ENCODE data around the gene AIMP2.
"Not testable (repeated sequence)": the region's sequence is repeated elsewhere in the genome, so short reads cannot be mapped to it uniquely, and the experiment has no call there.

DNA sequence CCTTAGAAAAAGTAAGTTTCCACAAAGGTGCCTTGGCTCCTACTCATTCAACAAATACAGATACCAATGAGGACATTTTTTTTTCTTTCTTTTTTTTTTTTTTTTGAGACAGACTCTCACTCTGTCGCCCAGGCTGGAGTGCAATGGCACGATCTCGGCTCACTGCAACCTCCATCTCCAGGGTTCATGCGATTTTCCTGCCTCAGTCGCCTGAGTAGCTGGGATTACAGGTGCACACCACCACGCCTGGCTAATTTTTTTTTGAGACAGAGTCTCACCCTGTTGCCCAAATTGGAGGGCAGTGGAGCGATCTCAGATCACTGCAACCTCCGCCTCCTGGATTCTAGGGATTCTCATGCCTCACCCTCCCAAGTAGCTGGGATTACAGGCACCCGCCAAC, 42.1 kb downstream of the AIMP2 start:
- TF ChIP-seq, protein P1, sequence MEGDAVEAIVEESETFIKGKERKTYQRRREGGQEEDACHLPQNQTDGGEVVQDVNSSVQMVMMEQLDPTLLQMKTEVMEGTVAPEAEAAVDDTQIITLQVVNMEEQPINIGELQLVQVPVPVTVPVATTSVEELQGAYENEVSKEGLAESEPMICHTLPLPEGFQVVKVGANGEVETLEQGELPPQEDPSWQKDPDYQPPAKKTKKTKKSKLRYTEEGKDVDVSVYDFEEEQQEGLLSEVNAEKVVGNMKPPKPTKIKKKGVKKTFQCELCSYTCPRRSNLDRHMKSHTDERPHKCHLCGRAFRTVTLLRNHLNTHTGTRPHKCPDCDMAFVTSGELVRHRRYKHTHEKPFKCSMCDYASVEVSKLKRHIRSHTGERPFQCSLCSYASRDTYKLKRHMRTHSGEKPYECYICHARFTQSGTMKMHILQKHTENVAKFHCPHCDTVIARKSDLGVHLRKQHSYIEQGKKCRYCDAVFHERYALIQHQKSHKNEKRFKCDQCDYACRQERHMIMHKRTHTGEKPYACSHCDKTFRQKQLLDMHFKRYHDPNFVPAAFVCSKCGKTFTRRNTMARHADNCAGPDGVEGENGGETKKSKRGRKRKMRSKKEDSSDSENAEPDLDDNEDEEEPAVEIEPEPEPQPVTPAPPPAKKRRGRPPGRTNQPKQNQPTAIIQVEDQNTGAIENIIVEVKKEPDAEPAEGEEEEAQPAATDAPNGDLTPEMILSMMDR (optimal IDR thresholded peaks at IDR 0.05 in 1 of 3, IDR thresholded peaks at IDR 0.05 in 1 of 3, conservative IDR thresholded peaks at IDR 0.05 in 1 of 3; ENCODE audit: extremely low read depth in 1 of 3, insufficient read depth in 2 of 3, low read length in 3 of 3) = not testable (repeated sequence)
- TF ChIP-seq EZH2 (IDR thresholded peaks at IDR 0.05; ENCODE audit: low read length) = not testable (repeated sequence)
